ENCODE data around the gene ZBTB46.

- TF ChIP-seq, protein P1, sequence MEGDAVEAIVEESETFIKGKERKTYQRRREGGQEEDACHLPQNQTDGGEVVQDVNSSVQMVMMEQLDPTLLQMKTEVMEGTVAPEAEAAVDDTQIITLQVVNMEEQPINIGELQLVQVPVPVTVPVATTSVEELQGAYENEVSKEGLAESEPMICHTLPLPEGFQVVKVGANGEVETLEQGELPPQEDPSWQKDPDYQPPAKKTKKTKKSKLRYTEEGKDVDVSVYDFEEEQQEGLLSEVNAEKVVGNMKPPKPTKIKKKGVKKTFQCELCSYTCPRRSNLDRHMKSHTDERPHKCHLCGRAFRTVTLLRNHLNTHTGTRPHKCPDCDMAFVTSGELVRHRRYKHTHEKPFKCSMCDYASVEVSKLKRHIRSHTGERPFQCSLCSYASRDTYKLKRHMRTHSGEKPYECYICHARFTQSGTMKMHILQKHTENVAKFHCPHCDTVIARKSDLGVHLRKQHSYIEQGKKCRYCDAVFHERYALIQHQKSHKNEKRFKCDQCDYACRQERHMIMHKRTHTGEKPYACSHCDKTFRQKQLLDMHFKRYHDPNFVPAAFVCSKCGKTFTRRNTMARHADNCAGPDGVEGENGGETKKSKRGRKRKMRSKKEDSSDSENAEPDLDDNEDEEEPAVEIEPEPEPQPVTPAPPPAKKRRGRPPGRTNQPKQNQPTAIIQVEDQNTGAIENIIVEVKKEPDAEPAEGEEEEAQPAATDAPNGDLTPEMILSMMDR (tag by site-specific recombination; IDR thresholded peaks at IDR 0.05) = no peak
- no peak for TF ChIP-seq ZNF423 (tag by site-specific recombination; IDR thresholded peaks at IDR 0.05)
- no peak for TF ChIP-seq PRDM10 (tag by site-specific recombination; IDR thresholded peaks at IDR 0.05)
These were observed 41.1 kb downstream of the ZBTB46 start for GRCh38 chr20:63789836-63790571.
